HCT116 (cell line): ENCODE measurements around the gene DNAJB7. TPM values are rescaled to one million over a fixed set of nuclear protein-coding genes. Genes with fewer than 3 reads are reported as not detected.

Experiments
- ATAC-seq: fragments of 200-7000 bp; cut with Tn5 transposase; 2 replicates; pipeline ENCODE4 v1.9.1; 2020; ENCODE audit warnings: mild to moderate bottlenecking, moderate library complexity
- BruUV-seq: library from RNA; stranded (reverse); fragments of 400-500 nt; replicated peaks from 2 replicates; lab custom pipeline; 2021; lab: Mats Ljungman, UMichigan
- CTCF ChIA-PET: fragments of 300-600 bp; sonication (Branson Sonifier 250); formaldehyde crosslinking; loops from one replicate; lab custom pipeline; 2021; ENCODE audit warnings: antibody characterized with exemption; lab: Charles Lee
- POLR2A ChIA-PET: fragments of 300-600, 350-600 bp; sonication (Branson Sonifier 250); formaldehyde crosslinking; loops from one replicate; lab custom pipeline; 2021; ENCODE audit warnings: antibody characterized with exemption; lab: Charles Lee
- RAD21 ChIA-PET, 2 experiments: fragments of 300-600 bp; sonication (Branson Sonifier 250); formaldehyde crosslinking; loops; one replicate each; lab custom pipeline; 2023; ENCODE audit warnings: low total read pairs in 2 of 2; ENCODE audit not compliant: uncharacterized antibody in 2 of 2, unreplicated experiment in 2 of 2, low non-redundant PET in 1 of 2; lab: Charles Lee
- DNase-seq: peaks from one replicate; pipeline ENCODE4 v3.0.0-alpha.2; 2010; ENCODE audit warnings: low read depth, low spot score
- H2AFZ ChIP-seq: fragments of 200-600 bp; shearing (Covaris generic), sonication (generic); 2 replicates; pipeline ENCODE4 v1.6.1; 2017; ENCODE audit warnings: low read depth, mixed run types, mixed read lengths, antibody characterized with exemption, low read length; ENCODE audit not compliant: poor library complexity, severe bottlenecking
- H3K27ac ChIP-seq: 2 replicates; pipeline ENCODE4 v1.5.1; 2012; ENCODE audit warnings: low read depth, low read length
- H3K27me3 ChIP-seq: fragments of 200-600 bp; sonication (generic); 2 replicates; pipeline ENCODE4 v1.6.1; 2016; ENCODE audit warnings: mixed run types, low read length, mixed read lengths; ENCODE audit not compliant: insufficient read depth
- H3K36me3 ChIP-seq, 2 experiments: fragments of 200-500 bp in 1 of 2; fragments of 200-600 bp in 1 of 2; sonication (Bioruptor generic) in 1 of 2; sonication (generic) in 1 of 2; 2 replicates each; pipeline versions ENCODE4 v1.5.1 to v1.6.1; 2014 to 2016; ENCODE audit warnings: low read length in 2 of 2, inconsistent platforms in 1 of 2, mixed read lengths in 1 of 2, mixed run types in 1 of 2; ENCODE audit not compliant: insufficient read depth in 2 of 2, control insufficient read depth in 1 of 2
- H3K4me1 ChIP-seq, 2 experiments: fragments of 200-600 bp in 1 of 2; sonication (generic) in 1 of 2; 2 replicates each; pipeline versions ENCODE4 v1.5.1 to v1.6.1; 2012 to 2017; ENCODE audit warnings: low read length in 2 of 2, inconsistent platforms in 1 of 2, mild to moderate bottlenecking in 1 of 2, mixed read lengths in 1 of 2, mixed run types in 1 of 2, moderate library complexity in 1 of 2; ENCODE audit not compliant: insufficient read depth in 2 of 2, control insufficient read depth in 1 of 2
- H3K4me2 ChIP-seq: fragments of 200-600 bp; sonication (generic); 2 replicates; pipeline ENCODE4 v1.6.1; 2017; ENCODE audit warnings: mixed run types, low read length, mixed read lengths
- H3K4me3 ChIP-seq, 2 experiments: fragments of 200-600 bp in 1 of 2; sonication (generic) in 1 of 2; replicated peaks in 1 of 2; 2 replicates each; pipeline ENCODE4 v1.5.1; 2011 to 2016; ENCODE audit warnings: low read length in 2 of 2, control low read depth in 1 of 2, low read depth in 1 of 2, mild to moderate bottlenecking in 1 of 2, mixed read lengths in 1 of 2, mixed run types in 1 of 2
- H3K79me2 ChIP-seq: fragments of 200-600 bp; sonication (generic); 2 replicates; pipeline ENCODE4 v1.6.1; 2017; ENCODE audit warnings: mild to moderate bottlenecking, mixed run types, low read length, moderate library complexity, mixed read lengths; ENCODE audit not compliant: insufficient read depth
- H3K9ac ChIP-seq: fragments of 200-600 bp; sonication (generic); 2 replicates; pipeline ENCODE4 v1.6.1; 2016; ENCODE audit warnings: low read length, mixed read lengths
- H3K9me2 ChIP-seq: fragments of 200-600 bp; sonication (generic), shearing (Covaris generic); 2 replicates; pipeline ENCODE4 v1.6.1; 2017; ENCODE audit warnings: mixed run types, mild to moderate bottlenecking, moderate library complexity; ENCODE audit not compliant: insufficient read depth
- H3K9me3 ChIP-seq, 2 experiments: fragments of 200-500 bp in 1 of 2; fragments of 200-600 bp in 1 of 2; sonication (Bioruptor generic) in 1 of 2; sonication (generic) in 1 of 2; 2 replicates each; pipeline ENCODE4 v1.6.1; 2014 to 2017; ENCODE audit warnings: low read length in 2 of 2, mixed read lengths in 2 of 2, inconsistent platforms in 1 of 2, low read depth in 1 of 2, mild to moderate bottlenecking in 1 of 2, mixed run types in 1 of 2, moderate library complexity in 1 of 2; ENCODE audit not compliant: control insufficient read depth in 1 of 2, insufficient read depth in 1 of 2
- H4K20me1 ChIP-seq: fragments of 200-600 bp; sonication (generic), shearing (Covaris generic); 2 replicates; pipeline ENCODE4 v1.6.1; 2017; ENCODE audit warnings: mixed run types, mild to moderate bottlenecking, moderate library complexity; ENCODE audit not compliant: insufficient read depth
- CEBPB ChIP-seq: IDR thresholded peaks from 2 replicates; pipeline ENCODE4 v1.6.1; 2012; ENCODE audit warnings: low read depth
- SIN3A ChIP-seq: IDR thresholded peaks from 2 replicates; pipeline ENCODE4 v1.6.1; 2012; ENCODE audit warnings: low read depth
- intact Hi-C: fragments of 100-400 bp; cut with micrococcal nuclease; formaldehyde crosslinking; loops from 2 replicates; pipeline ENCODE4 v1.10.0; 2022
- total RNA-seq: library from RNA; stranded (reverse); gene quantifications from one replicate; pipeline ENCODE4 v1.2.1, GENCODE V29; 2021; ENCODE audit not compliant: unreplicated experiment
- TF ChIP-seq, protein P1 (sequence below), 3 experiments: fragments of 200-600 bp in 1 of 3; sonication (generic) in 1 of 3; IDR thresholded peaks in 2 of 3; conservative IDR thresholded peaks in 1 of 3; 2 replicates each; pipeline ENCODE4 v1.5.1; 2012 to 2017; ENCODE audit warnings: low read depth in 2 of 3, low read length in 2 of 3, antibody characterized with exemption in 1 of 3, borderline replicate concordance in 1 of 3, control low read depth in 1 of 3, mild to moderate bottlenecking in 1 of 3, mixed read lengths in 1 of 3, mixed run types in 1 of 3, moderate library complexity in 1 of 3; ENCODE audit not compliant: insufficient read depth in 1 of 3

Gene DNAJB7
- total RNA-seq, 1 experiment from 2014 or later: not detected

DNA sequence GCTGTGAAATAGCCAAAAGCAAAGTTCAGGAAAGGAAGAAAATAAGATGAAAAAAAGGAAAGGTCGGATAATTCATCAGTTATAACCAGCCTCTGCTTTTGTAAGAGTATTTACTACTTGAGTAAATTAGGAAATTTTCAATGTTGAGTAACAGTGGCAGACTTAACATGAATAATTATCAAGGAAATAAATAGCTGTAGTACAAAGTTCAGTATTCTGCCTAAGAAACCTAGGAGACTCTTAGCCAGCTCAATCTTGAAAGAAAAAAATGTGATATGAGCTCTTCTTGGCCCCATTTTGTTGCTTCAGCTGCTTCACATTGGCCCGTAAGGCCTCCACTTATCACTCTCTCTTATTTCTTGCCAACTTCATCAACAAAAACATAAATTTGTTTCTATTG lies 17.0 kb upstream of the DNAJB7 start:
- ChIA-PET POLR2A (no interaction called here), CTCF (no interaction called here)
- H3K4me3 ChIP-seq: no peak overlapping the region

DNA sequence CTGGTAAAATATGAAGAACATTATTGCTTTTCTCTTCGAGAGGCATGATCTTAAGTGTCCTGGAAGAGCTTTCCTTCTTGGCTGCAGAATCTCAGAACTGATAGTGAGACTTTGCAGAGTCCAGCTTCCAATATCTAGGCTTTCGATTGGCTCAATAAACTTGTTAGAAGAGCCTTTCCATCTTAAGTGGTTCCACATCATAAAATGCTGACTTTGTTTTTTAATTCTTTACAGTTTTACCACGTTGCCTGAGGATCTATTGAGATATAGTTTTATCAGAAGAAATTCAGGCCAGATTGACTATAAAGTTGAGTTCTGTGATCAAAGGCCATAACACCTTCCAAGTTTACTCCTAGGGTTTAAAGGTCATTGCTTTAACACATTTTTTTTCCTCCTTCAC lies 15.6 kb upstream of the DNAJB7 start:
- no peaks in the 10 kb centered on the region for H4K20me1 ChIP-seq
- ATAC-seq (no peak), DNase-seq (no peak)
- no peaks in the 10 kb centered on the region for H3K9me3 ChIP-seq
- BruUV-seq: no TSS peak
- no peak overlapping the region for H3K4me2 ChIP-seq
- no peaks in the 10 kb centered on the region for H3K9me2 ChIP-seq
- no peaks in the 10 kb centered on the region for H3K79me2 ChIP-seq
- POLR2A ChIA-PET: no interaction called here
- no peak overlapping the region for H3K9ac ChIP-seq
- CTCF ChIA-PET: no interaction called here
- H3K27ac ChIP-seq: no peak overlapping the region
- no peak overlapping the region for H3K4me3 ChIP-seq
- intact Hi-C loops: no loop called here
- peaks cover 0 to 8% of the 10 kb centered on the region in 2 experiments; a peak in 2 of 4 replicates for H3K36me3 ChIP-seq
- H3K4me1 ChIP-seq: no peaks in the 10 kb centered on the region
- RAD21 ChIA-PET: no interaction called here
- no peak overlapping the region for H2AFZ ChIP-seq
- no peaks in the 10 kb centered on the region for H3K27me3 ChIP-seq
- TF ChIP-seq, protein P1, sequence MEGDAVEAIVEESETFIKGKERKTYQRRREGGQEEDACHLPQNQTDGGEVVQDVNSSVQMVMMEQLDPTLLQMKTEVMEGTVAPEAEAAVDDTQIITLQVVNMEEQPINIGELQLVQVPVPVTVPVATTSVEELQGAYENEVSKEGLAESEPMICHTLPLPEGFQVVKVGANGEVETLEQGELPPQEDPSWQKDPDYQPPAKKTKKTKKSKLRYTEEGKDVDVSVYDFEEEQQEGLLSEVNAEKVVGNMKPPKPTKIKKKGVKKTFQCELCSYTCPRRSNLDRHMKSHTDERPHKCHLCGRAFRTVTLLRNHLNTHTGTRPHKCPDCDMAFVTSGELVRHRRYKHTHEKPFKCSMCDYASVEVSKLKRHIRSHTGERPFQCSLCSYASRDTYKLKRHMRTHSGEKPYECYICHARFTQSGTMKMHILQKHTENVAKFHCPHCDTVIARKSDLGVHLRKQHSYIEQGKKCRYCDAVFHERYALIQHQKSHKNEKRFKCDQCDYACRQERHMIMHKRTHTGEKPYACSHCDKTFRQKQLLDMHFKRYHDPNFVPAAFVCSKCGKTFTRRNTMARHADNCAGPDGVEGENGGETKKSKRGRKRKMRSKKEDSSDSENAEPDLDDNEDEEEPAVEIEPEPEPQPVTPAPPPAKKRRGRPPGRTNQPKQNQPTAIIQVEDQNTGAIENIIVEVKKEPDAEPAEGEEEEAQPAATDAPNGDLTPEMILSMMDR (IDR thresholded peaks at IDR 0.05 in 2 of 3, conservative IDR thresholded peaks at IDR 0.05 in 1 of 3; ENCODE audit: borderline replicate concordance in 1 of 3, insufficient read depth in 1 of 3, low read depth in 2 of 3, low read length in 2 of 3): no peak

More for the DNA sequence above, 17.0 kb upstream of the DNAJB7 start:
- ATAC-seq: no peak
- Histone ChIP-seq H3K9me3 (no peaks in the 10 kb centered on the region), H2AFZ (no peak overlapping the region), H3K4me2 (no peak overlapping the region), H3K4me1 (no peaks in the 10 kb centered on the region), H3K79me2 (no peaks in the 10 kb centered on the region), H3K9ac (no peak overlapping the region), H3K27ac (no peak overlapping the region), H3K9me2 (no peaks in the 10 kb centered on the region), H3K27me3 (no peaks in the 10 kb centered on the region), H3K36me3 (peaks cover 0 to 16% of the 10 kb centered on the region in 2 experiments; a peak in 2 of 4 replicates), H4K20me1 (no peaks in the 10 kb centered on the region)
- no peak for DNase-seq
- BruUV-seq: no TSS peak
- TF ChIP-seq SIN3A: no peak
- TF ChIP-seq CEBPB: no peak
- intact Hi-C loops: no loop called here
- RAD21 ChIA-PET: no interaction called here
